Bronchial smooth muscle cell (primary cell): ENCODE results near the gene MED12. TPM values are rescaled to one million over a fixed set of nuclear protein-coding genes. Genes with fewer than 3 reads are reported as not detected.

Experiments used
- total RNA-seq: library from RNA; depleted of rRNA; stranded (reverse); fragments of >200 nt; gene quantifications from 2 replicates; pipeline ENCODE4 v1.2.1, GENCODE V29; 2014

The MED12 gene
- total RNA-seq, result 29.3 and 34.3 TPM in 2 replicates

GRCh38 chrX:71118032-71118984 is at the start of gene MED12:
Gene MED12 (plus strand): TSS chrX:71118596. CDS start chrX:71118755, 159 bp downstream.

GRCh38 chrX:71095555-71095980 is 22.8 kb upstream of the MED12 start, which contains the start of gene FOXO4:
Gene FOXO4 (plus strand): TSS chrX:71095851. CDS start chrX:71096529, 678 bp downstream.

GRCh38 chrX:71106427-71106826 is 12.0 kb upstream of the MED12 start, which contains the start of gene CXorf65:
Gene CXorf65 (minus strand): TSS chrX:71106740. CDS start chrX:71106556, 184 bp downstream.

GRCh38 chrX:71111141-71111843 is 7.1 kb upstream of the MED12 start, which contains the start of gene IL2RG:
Gene IL2RG (minus strand): TSS chrX:71111577. CDS start chrX:71111539, 38 bp downstream.

GRCh38 chrX:71144651-71145050 is 26.3 kb downstream of the MED12 start, which contains the start of gene NLGN3:
Gene NLGN3 (plus strand): TSS chrX:71144841. CDS start chrX:71147750, 2,909 bp downstream.

Other genes with a start within 250 kb of the MED12 start
- not detected in 2 replicates for gene TEX11, start 209.9 kb upstream of the MED12 start, total RNA-seq
- not detected in 2 replicates for gene SLC7A3, start 187.5 kb upstream of the MED12 start, total RNA-seq
- gene SNX12, start 50.3 kb upstream of the MED12 start, total RNA-seq, result 65.1 and 79.3 TPM in 2 replicates
- 4.1 and 8.1 TPM in 2 replicates for gene FOXO4, start 22.7 kb upstream of the MED12 start, total RNA-seq
- gene CXorf65, start 11.9 kb upstream of the MED12 start, total RNA-seq, result not detected in 2 replicates
- gene IL2RG, start 7.0 kb upstream of the MED12 start, total RNA-seq, result not detected in 2 replicates
- 0.26 and 0.95 TPM in 2 replicates for gene NLGN3, start 26.2 kb downstream of the MED12 start, total RNA-seq
- gene GJB1, start 104.6 kb downstream of the MED12 start, total RNA-seq, result not detected in 2 replicates
- 8.7 and 11.2 TPM in 2 replicates for gene ZMYM3, start 135.5 kb downstream of the MED12 start, total RNA-seq
- 383 and 436 TPM in 2 replicates for gene NONO, start 165.0 kb downstream of the MED12 start, total RNA-seq
- gene ITGB1BP2, start 183.2 kb downstream of the MED12 start, total RNA-seq, result 0.43 and 0.47 TPM in 2 replicates
- gene TAF1, start 247.8 kb downstream of the MED12 start, total RNA-seq, result 46.5 and 58.0 TPM in 2 replicates